ENCODE data around the gene FCRLB. TPM values are rescaled to one million over a fixed set of nuclear protein-coding genes. Genes with fewer than 3 reads are reported as not detected.

Gene FCRLB
- total and polyA plus RNA-seq, 12 donors = 0.42 to 3.4 (median 1.0) TPM; not detected in 1

- Histone ChIP-seq H3K27ac (peak overlapping the region in 1 of 5 donors; percentile 58), H3K9me3 (replicated peaks in 1 of 3) (no peaks in the 10 kb centered on the region), H3K36me3 (replicated peaks in 1 of 2) (no peaks in the 10 kb centered on the region), H3K4me1 (replicated peaks in 1 of 2) (peaks cover 11 to 44% of the 10 kb centered on the region in 2 donors), H3K4me3 (no peak overlapping the region), H3K27me3 (no peaks in the 10 kb centered on the region)
- TF ChIP-seq CTCF (IDR thresholded peaks at IDR 0.05) (no peak), POLR2A (IDR thresholded peaks at IDR 0.05) (no peak)
- WGBS, 4 donors = 29 to 48% (median 37%) methylated on average over 4 of the region's 4 CpGs
- intact Hi-C loops (cut with DNase I) = no loop called here
- DNase-seq = no peak
Measured at GRCh38 chr1:161773791-161774190, 52.4 kb downstream of the FCRLB start.

- Histone ChIP-seq H3K9me3 (replicated peaks in 1 of 3) (no peaks in the 10 kb centered on the region), H3K27ac (no peak overlapping the region), H3K36me3 (replicated peaks in 1 of 2) (peaks cover 0 to under 1% of the 10 kb centered on the region in 2 donors), H3K27me3 (no peaks in the 10 kb centered on the region), H3K4me3 (no peak overlapping the region), H3K4me1 (replicated peaks in 1 of 2) (peaks cover 11 to 18% of the 10 kb centered on the region in 2 donors)
- TF ChIP-seq CTCF (IDR thresholded peaks at IDR 0.05) (no peak), POLR2A (IDR thresholded peaks at IDR 0.05) (no peak)
- no peak for DNase-seq
- 91 to 97% (median 93%) methylated on average over 2 of the region's 2 CpGs for WGBS, 4 donors
- intact Hi-C loops (cut with DNase I) = no loop called here
Measured at GRCh38 chr1:161777261-161777660, 55.9 kb downstream of the FCRLB start.

Small RNAs within 50 kb of the gene (small RNA-seq; reads per million reads assigned to genes)
- 0 reads per million in 2 donors for gene RF00019
- 0 reads per million in 2 donors for gene RN7SL466P

Other genes starting within 250 kb of the FCRLB start
- gene FCGR2A, start 216.1 kb upstream of the FCRLB start, total RNA-seq = 100 to 1,000 TPM in 5 of 9 donors, 10 to 100 TPM in 3, 1 to 10 TPM in 1; 6.5 to 120 (median 109) TPM
- 10 to 100 TPM; 21.2 to 72.5 (median 23.7) TPM for gene FCGR2A, start 216.1 kb upstream of the FCRLB start, polyA plus RNA-seq
- gene HSPA6, start 197.0 kb upstream of the FCRLB start, total RNA-seq = 1 to 10 TPM in 8 of 9 donors, under 1 TPM in 1; 0.61 to 8.0 (median 3.5) TPM
- gene HSPA6, start 197.0 kb upstream of the FCRLB start, polyA plus RNA-seq = 10 to 100 TPM in 1 of 3 donors, 1 to 10 TPM in 1, under 1 TPM in 1; 0.92 to 12.8 (median 4.7) TPM
- 100 to 1,000 TPM in 6 of 9 donors, 10 to 100 TPM in 2, 1 to 10 TPM in 1; 3.1 to 184 (median 124) TPM for gene FCGR3A, start 171.7 kb upstream of the FCRLB start, total RNA-seq
- 100 to 1,000 TPM in 1 of 3 donors, 10 to 100 TPM in 2; 18.1 to 103 (median 30.1) TPM for gene FCGR3A, start 171.7 kb upstream of the FCRLB start, polyA plus RNA-seq
- gene FCGR3B, start 90.4 kb upstream of the FCRLB start, total RNA-seq = 10 to 100 TPM in 3 of 9 donors, 1 to 10 TPM in 4, under 1 TPM in 2; 0.17 to 17.1 (median 8.2) TPM
- 1 to 10 TPM in 1 of 3 donors, under 1 TPM in 2; 0.24 to 3.4 (median 0.88) TPM for gene FCGR3B, start 90.4 kb upstream of the FCRLB start, polyA plus RNA-seq
- 10 to 100 TPM in 8 of 9 donors, 1 to 10 TPM in 1; 2.1 to 32.1 (median 19.6) TPM for gene FCGR2B, start 58.4 kb upstream of the FCRLB start, total RNA-seq
- 1 to 10 TPM; 3.4 to 6.4 (median 3.5) TPM for gene FCGR2B, start 58.4 kb upstream of the FCRLB start, polyA plus RNA-seq
- 10 to 100 TPM in 1 of 9 donors, under 1 TPM in 2, not detected in 6; 0.28 to 28.0 (median 0.31) TPM for gene FCRLA, start 14.3 kb upstream of the FCRLB start, total RNA-seq
- gene FCRLA, start 14.3 kb upstream of the FCRLB start, polyA plus RNA-seq = under 1 TPM; 0.03 to 0.16 (median 0.15) TPM
- gene DUSP12, start 28.2 kb downstream of the FCRLB start, total RNA-seq = 10 to 100 TPM; 13.0 to 48.1 (median 16.8) TPM
- gene DUSP12, start 28.2 kb downstream of the FCRLB start, polyA plus RNA-seq = 10 to 100 TPM in 2 of 3 donors, 1 to 10 TPM in 1; 7.8 to 18.2 (median 15.4) TPM
- gene ATF6, start 44.8 kb downstream of the FCRLB start, total RNA-seq = 10 to 100 TPM; 21.5 to 34.2 (median 28.2) TPM
- gene ATF6, start 44.8 kb downstream of the FCRLB start, polyA plus RNA-seq = 10 to 100 TPM in 1 of 3 donors, 1 to 10 TPM in 2; 3.5 to 27.9 (median 3.6) TPM

Measured in adrenal gland (tissue), 12 donors.